Jurkat, Clone E6-1 (cell line): ENCODE measurements around the gene KCP.

Experiments
- DNase-seq: peaks from one replicate; pipeline ENCODE4 v3.0.0-alpha.2; 2011; ENCODE audit warnings: low read depth, low spot score
- H3K4me3 ChIP-seq: 2 replicates; pipeline ENCODE4 v1.5.1; 2011; ENCODE audit warnings: mild to moderate bottlenecking, low read length, control low read depth, moderate library complexity

KCP gene

GRCh38 chr7:128867842-128868623 is 42.5 kb downstream of the KCP start:
- DNase-seq = no peak
- no peak overlapping the region for H3K4me3 ChIP-seq

- DNase-seq = no peak
- no peak overlapping the region for H3K4me3 ChIP-seq
These were observed 43.3 kb downstream of the KCP start for GRCh38 chr7:128867241-128867640.

DNA sequence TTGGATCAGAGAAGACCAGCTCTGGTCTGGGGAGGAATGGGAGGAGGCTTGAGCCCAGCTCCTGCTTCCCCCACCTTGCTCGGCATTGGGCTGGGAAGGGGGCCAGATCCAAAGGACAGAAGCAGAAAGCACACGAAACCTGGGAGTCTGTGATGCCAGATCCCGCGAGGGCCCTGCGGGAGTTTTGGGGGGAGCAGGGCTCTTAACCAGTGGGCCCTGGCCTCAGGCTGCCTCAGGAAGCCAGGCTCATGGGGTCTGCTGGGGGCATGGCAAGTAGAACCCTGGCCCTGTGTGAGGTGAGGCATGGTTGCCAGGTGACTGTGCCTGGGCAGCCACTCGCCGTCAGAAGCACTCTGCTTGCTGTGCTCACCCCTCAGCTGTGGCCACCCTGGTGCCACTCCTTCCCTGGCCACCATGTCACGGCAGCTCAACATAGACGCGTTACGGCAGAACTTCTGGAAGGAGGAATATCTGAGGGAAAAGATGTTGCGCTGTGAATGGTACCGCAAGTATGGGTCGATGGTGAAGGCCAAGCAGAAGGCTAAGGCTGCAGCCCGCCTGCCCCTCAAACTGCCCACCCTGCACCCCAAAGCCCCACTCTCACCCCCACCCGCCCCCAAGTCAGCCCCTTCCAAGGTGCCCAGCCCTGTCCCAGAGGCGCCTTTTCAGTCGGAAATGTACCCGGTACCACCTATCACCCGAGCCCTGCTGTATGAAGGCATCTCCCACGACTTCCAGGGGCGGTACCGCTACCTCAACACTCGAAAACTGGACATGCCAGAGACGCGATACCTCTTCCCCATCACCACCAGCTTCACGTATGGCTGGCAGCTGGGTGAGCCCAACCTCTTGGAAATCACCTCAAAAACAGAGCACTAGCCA is 44.3 kb downstream of the KCP start:
- no peak for DNase-seq
- no peak overlapping the region for H3K4me3 ChIP-seq

DNA sequence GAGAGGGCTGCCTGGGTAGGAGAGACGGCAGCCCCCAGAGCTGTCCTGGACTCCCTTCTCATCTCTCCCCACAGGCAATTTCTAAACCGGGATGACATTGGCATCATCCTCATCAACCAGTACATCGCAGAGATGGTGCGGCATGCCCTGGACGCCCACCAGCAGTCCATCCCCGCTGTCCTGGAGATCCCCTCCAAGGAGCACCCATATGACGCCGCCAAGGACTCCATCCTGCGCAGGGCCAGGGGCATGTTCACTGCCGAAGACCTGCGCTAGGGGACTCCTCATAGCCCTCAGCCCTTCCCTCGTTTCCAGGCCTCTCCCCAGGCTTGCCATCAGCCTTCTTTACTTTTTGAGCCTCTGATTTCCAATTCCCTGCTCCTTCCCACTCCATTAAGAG is 45.2 kb downstream of the KCP start:
- DNase-seq = no peak
- H3K4me3 ChIP-seq = no peak overlapping the region

- H3K4me3 ChIP-seq = peak overlapping the region; percentile 78
- peak; percentile 69 for DNase-seq
These were observed 47.0 kb downstream of the KCP start for GRCh38 chr7:128863433-128863989.

DNA sequence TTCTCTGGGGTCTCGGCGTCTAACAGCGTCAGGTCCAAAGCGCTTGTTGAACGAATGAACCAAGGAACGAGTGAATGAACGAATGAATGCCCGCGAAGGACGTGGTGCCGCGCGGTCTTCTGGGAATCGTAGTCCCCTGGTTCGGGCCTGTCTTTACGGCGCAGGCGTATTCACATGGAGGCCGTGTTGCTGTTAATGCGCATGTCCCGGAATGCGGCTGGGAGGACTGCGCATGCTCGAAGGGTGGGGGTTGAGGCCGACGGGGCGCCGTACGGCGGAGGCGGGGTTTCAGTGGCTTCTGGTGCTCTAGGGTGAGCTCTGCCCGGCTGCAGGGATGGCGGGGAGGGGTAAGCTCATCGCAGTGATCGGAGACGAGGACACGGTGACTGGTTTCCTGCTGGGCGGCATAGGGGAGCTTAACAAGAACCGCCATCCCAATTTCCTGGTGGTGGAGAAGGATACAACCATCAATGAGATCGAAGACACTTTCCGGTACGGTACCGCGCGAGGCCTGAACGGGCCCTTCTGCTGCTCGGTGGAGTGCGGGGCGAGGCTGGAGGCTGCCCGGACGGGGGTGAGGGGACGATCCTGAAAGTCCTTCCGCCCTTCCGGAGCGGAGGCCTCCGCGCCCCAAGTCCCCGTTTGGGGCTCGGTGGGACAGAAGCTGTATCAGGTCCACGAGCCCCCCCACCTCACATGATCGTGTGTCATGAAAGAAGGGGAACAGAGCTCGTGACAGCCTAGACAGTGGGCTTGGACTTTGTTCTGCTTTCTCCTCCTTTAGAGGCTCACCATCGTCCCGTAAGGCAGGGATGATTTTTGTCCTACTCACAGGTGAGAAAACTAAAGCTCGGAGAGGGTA is 47.7 kb downstream of the KCP start, which contains the start of gene ATP6V1F:
Gene ATP6V1F (plus strand): TSS at position 286 of the 862 bp plus-strand sequence. CDS start 49 bp downstream, at position 335.
- peak; percentile 96 for DNase-seq
- H3K4me3 ChIP-seq = peak within 1 kb of the TSS; percentile 78

GRCh38 chr7:128861957-128862570 is 48.4 kb downstream of the KCP start:
- no peak for DNase-seq
- H3K4me3 ChIP-seq = peak overlapping the region; percentile 78

GRCh38 chr7:128860158-128861073 is 50.1 kb downstream of the KCP start:
- peak; percentile 53 for DNase-seq

GRCh38 chr7:128859232-128860157 is 51.0 kb downstream of the KCP start:
- no peak for DNase-seq
- no peak overlapping the region for H3K4me3 ChIP-seq

More at GRCh38 chr7:128860158-128861073, 50.1 kb downstream of the KCP start:
- no peak overlapping the region for H3K4me3 ChIP-seq

GRCh38 chr7:128858380-128859231 is 51.9 kb downstream of the KCP start:
- H3K4me3 ChIP-seq = no peak overlapping the region
- DNase-seq = no peak

DNA sequence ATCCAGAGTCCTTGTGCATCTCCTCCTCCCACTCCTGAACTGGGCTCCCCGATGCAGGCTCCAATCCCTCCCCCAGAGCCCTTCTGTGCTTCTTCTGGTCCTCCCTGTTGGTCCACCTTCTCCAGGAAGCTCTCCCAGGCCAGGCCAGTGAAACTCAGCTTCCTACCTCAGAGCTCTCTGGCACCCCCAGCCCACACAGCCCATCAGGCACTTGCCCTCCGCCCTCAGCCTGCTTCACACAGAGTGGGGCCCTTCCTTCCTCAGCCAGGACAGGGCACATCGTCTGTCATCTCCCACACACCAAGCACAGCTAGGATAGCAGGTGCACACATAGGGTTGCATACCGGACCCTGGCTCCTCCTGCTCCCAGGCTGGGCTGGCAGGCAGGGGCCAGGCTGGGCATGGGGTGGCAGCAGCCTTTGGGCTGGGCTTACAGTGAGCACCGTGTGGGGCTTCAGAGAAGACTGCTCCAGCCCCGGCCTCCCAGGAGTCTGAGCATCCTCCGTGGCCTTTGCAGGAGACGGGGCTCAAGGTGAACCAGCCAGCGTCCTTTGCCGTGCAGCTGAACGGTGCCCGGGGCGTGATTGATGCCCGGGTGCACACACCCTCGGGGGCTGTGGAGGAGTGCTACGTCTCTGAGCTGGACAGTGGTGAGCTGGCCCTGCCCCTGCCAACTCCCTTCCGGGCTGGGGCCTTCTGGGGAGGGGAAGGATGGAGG is 54.3 kb downstream of the KCP start:
- DNase-seq = no peak
- H3K4me3 ChIP-seq = no peak overlapping the region

DNA sequence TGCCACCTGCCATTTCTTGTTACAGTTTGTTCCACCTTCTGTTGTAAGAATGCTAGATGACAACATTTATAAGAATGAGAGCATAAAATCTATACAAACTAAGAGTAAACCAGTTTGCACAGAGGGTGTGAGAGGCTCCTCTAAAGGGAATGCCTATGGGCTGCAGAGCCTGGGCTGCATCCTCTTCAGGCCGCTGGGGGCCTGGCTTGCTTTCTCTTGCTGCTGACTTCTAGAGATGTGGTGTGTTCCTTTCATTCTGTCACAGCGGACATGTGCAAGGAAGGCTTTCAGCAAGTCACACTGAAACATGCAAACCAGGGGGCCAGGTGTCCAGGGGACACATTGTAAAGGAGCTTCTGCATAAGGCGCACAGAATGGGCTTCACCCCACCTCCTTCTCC is 55.0 kb downstream of the KCP start:
- no peak for DNase-seq
- no peak overlapping the region for H3K4me3 ChIP-seq

DNA sequence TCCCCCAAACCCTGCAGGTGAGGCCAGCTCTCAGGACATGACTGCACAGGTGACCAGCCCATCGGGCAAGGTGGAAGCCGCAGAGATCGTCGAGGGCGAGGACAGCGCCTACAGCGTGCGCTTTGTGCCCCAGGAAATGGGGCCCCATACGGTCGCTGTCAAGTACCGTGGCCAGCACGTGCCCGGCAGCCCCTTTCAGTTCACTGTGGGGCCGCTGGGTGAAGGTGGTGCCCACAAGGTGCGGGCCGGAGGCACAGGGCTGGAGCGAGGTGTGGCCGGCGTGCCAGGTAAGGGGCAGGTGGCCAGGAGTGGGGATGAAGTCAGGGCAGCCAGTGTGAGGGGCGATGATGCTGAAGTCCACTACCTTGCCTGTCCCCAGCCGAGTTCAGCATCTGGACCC is 56.1 kb downstream of the KCP start:
- no peak overlapping the region for H3K4me3 ChIP-seq
- DNase-seq = no peak

DNA sequence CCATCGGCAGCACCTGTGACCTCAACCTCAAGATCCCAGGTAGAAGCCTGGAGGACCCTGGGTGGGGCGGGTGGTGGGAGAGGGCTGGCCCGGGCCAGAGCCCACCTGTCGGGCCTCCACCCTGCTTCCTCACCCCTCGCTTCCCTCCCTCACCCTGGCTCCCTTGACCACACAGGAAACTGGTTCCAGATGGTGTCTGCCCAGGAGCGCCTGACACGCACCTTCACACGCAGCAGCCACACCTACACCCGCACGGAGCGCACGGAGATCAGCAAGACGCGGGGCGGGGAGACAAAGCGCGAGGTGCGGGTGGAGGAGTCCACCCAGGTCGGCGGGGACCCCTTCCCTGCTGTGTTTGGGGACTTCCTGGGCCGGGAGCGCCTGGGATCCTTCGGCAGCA is 56.7 kb downstream of the KCP start:
- DNase-seq = no peak
- H3K4me3 ChIP-seq = no peak overlapping the region
